Activated T-helper 1 cell treated with anti-CD3 and anti-CD28 coated beads, Interleukin-2, amount 50 U/mL, for 16 hours (primary cell): ENCODE results near the gene ZNF738.

ENCODE experiments used
- DNase-seq, 2 donors: peaks; one replicate each; pipeline ENCODE4 v3.0.0-alpha.2; 2020; ENCODE audit warnings: low read depth in 1 of 2, low spot score in 1 of 2

The ZNF738 gene

GRCh38 chr19:21422244-21422643, 63.4 kb downstream of the ZNF738 start:
- no peak for DNase-seq

GRCh38 chr19:21423057-21424041, 64.5 kb downstream of the ZNF738 start:
- DNase-seq = no peak
